ENCODE measurements around the gene CDK14.

- TF ChIP-seq CTCF (conservative IDR thresholded peaks at IDR 0.05 in 1 of 2, IDR thresholded peaks at IDR 0.05 in 1 of 2; ENCODE audit: low read depth in 1 of 2, low read length in 2 of 2) (no peak), EZH2 (IDR thresholded peaks at IDR 0.05; ENCODE audit: low read length, missing control alignments) (no peak)
Measured at GRCh38 chr7:90726120-90726519, 130.0 kb downstream of the CDK14 start.

All from fibroblast of lung (primary cell).